PC-9 (cell line): ENCODE results near the gene PJVK.

Experiments used
- CTCF ChIP-seq: fragments of 200-600 bp; sonication (generic); conservative IDR thresholded peaks from 2 replicates; pipeline ENCODE4 v1.6.1; 2017; ENCODE audit warnings: mixed run types, antibody characterized with exemption, mild to moderate bottlenecking, moderate library complexity
- EZH2 ChIP-seq: fragments of 200-600 bp; sonication (generic); IDR thresholded peaks from 2 replicates; pipeline ENCODE4 v1.8.0; 2017; ENCODE audit warnings: antibody characterized with exemption, low read depth

GRCh38 chr2:178404368-178404767 is 46.8 kb upstream of the PJVK start:
- no peak for TF ChIP-seq CTCF
- TF ChIP-seq EZH2: no peak
